Endothelial cell of umbilical vein (primary cell): ENCODE data around the gene PTPRO. TPM values are rescaled to one million over a fixed set of nuclear protein-coding genes. Genes with fewer than 3 reads are reported as not detected.

ENCODE experiments used
- BruUV-seq: library from RNA; stranded (reverse); fragments of 400-500 nt; replicated peaks from 2 replicates; lab custom pipeline; 2021; lab: Mats Ljungman, UMichigan
- CTCF ChIA-PET: fragments of 300-600, 350-600 bp; sonication (Branson Sonifier 250); formaldehyde crosslinking; loops from one replicate; lab custom pipeline; 2021; ENCODE audit warnings: antibody characterized with exemption, inconsistent platforms; lab: Charles Lee
- POLR2A ChIA-PET: fragments of 300-600, 350-600 bp; sonication (Branson Sonifier 250); formaldehyde crosslinking; loops from one replicate; lab custom pipeline; 2021; ENCODE audit warnings: antibody characterized with exemption, inconsistent platforms; lab: Charles Lee
- DNase-seq: peaks from one replicate; pipeline ENCODE4 v3.0.0-alpha.2; 2011; ENCODE audit warnings: low read depth, low spot score
- FAIRE-seq: peaks from 2 replicates; lab custom pipeline; 2011; peaks lifted over from hg19 to GRCh38; lab: Jason Lieb, UNC
- H2AFZ ChIP-seq: 2 replicates; pipeline ENCODE4 v1.6.0; 2012; ENCODE audit warnings: low read depth, low read length, control low read depth, inconsistent platforms
- H3K27ac ChIP-seq: 2 replicates; pipeline ENCODE4 v1.5.1; 2011; ENCODE audit warnings: low read depth, mild to moderate bottlenecking, control low read depth, low read length, moderate library complexity; ENCODE audit not compliant: insufficient read depth
- H3K27me3 ChIP-seq, 2 experiments: 2 replicates each; pipeline versions ENCODE4 v1.6.0 to v1.6.1; 2011; ENCODE audit warnings: low read length in 2 of 2, mixed read lengths in 1 of 2; ENCODE audit not compliant: control insufficient read depth in 2 of 2, insufficient read depth in 2 of 2
- H3K36me3 ChIP-seq, 2 experiments: 2 replicates in 1 of 2; 3 replicates in 1 of 2; pipeline ENCODE4 v1.5.1; 2011; ENCODE audit warnings: low read length in 2 of 2, mild to moderate bottlenecking in 1 of 2, moderate library complexity in 1 of 2; ENCODE audit not compliant: control insufficient read depth in 2 of 2, insufficient read depth in 2 of 2; ENCODE audit errors: extremely low read depth in 1 of 2
- H3K4me1 ChIP-seq: 3 replicates; pipeline ENCODE4 v1.5.1; 2011; ENCODE audit warnings: mild to moderate bottlenecking, low read length; ENCODE audit not compliant: control insufficient read depth, insufficient read depth; ENCODE audit errors: extremely low read depth
- H3K4me2 ChIP-seq: 2 replicates; pipeline ENCODE4 v1.6.1; 2011; ENCODE audit warnings: low read length, control low read depth, mixed read lengths; ENCODE audit not compliant: insufficient read depth
- H3K4me3 ChIP-seq, 3 experiments: fragments of 200-600 bp in 1 of 3; sonication (generic), shearing (Covaris generic) in 1 of 3; replicated peaks in 1 of 3; 2 replicates each; pipeline ENCODE4 v1.5.1; 2011 to 2016; ENCODE audit warnings: control low read depth in 3 of 3, low read length in 3 of 3, mild to moderate bottlenecking in 2 of 3, inconsistent platforms in 1 of 3, low read depth in 1 of 3, moderate library complexity in 1 of 3; ENCODE audit not compliant: insufficient read depth in 1 of 3
- H3K79me2 ChIP-seq: 2 replicates; pipeline ENCODE4 v1.6.0; 2012; ENCODE audit warnings: low read length, inconsistent platforms; ENCODE audit not compliant: control insufficient read depth, insufficient read depth
- H3K9ac ChIP-seq: replicated peaks from 2 replicates; pipeline ENCODE3; 2011; ENCODE audit warnings: low read length, control low read depth; ENCODE audit not compliant: insufficient read depth; ENCODE audit errors: extremely low read depth
- H3K9me1 ChIP-seq: replicated peaks from 3 replicates; pipeline ENCODE4 v1.6.0; 2011; ENCODE audit warnings: mild to moderate bottlenecking, low read length; ENCODE audit not compliant: control insufficient read depth, insufficient read depth; ENCODE audit errors: extremely low read depth
- H3K9me3 ChIP-seq: replicated peaks from 2 replicates; pipeline ENCODE4 v1.5.1; 2012; ENCODE audit warnings: low read length, inconsistent platforms; ENCODE audit not compliant: control insufficient read depth, insufficient read depth
- H4K20me1 ChIP-seq: replicated peaks from 2 replicates; pipeline ENCODE3; 2011; ENCODE audit warnings: mild to moderate bottlenecking, low read length; ENCODE audit not compliant: control insufficient read depth, insufficient read depth; ENCODE audit errors: extremely low read depth
- EZH2 ChIP-seq: IDR thresholded peaks from 2 replicates; pipeline ENCODE4 v1.6.1; 2012; ENCODE audit warnings: borderline replicate concordance, low read depth, mild to moderate bottlenecking, moderate library complexity, low read length, inconsistent platforms; ENCODE audit not compliant: severe bottlenecking
- FOS ChIP-seq: IDR thresholded peaks from 2 replicates; pipeline ENCODE4 v1.6.1; 2011; ENCODE audit warnings: mild to moderate bottlenecking, low read length, moderate library complexity, borderline replicate concordance; ENCODE audit not compliant: insufficient read depth
- POLR2A ChIP-seq: IDR thresholded peaks from 2 replicates; pipeline ENCODE4 v1.6.1; 2012; ENCODE audit warnings: low read depth, mild to moderate bottlenecking, control low read depth, low read length
- dilution Hi-C: fragments of 300-500 bp; cut with MboI; formaldehyde crosslinking; loops from one replicate; pipeline ENCODE4 v1.15.0; 2019; ENCODE audit warnings: low sequenced_read_pairs; ENCODE audit not compliant: extremely low pct_ligation_motif_present
- intact Hi-C: fragments of 100-400 bp; cut with micrococcal nuclease; formaldehyde crosslinking; loops from one replicate; pipeline ENCODE4 v1.10.0; 2022
- polyA plus RNA-seq, 4 experiments: library from polyadenylated mRNA; depleted of rRNA in 3 of 4; stranded (reverse) in 3 of 4; unstranded in 1 of 4; fragments of >200 nt; gene quantifications; 2 replicates each; pipeline versions ENCODE4 v1.2.1 to v1.2.3, GENCODE V29; 2011 to 2012; ENCODE audit warnings: missing spikeins in 1 of 4
- total RNA-seq: library from RNA; stranded (reverse); gene quantifications from 2 replicates; pipeline ENCODE4 v1.2.3, GENCODE V29; 2021

The PTPRO gene
- total and polyA plus RNA-seq, 2 donors (not counting 3 experiments of a cell fraction or from before 2014, with no cell fraction given), result not detected

- Histone ChIP-seq H3K79me2 (no peaks in the 10 kb centered on the region), H4K20me1 (no peaks in the 10 kb centered on the region), H2AFZ (no peak overlapping the region), H3K9me1 (no peaks in the 10 kb centered on the region), H3K4me3 (no peak overlapping the region), H3K27me3 (peaks cover 0 to 3% of the 10 kb centered on the region in 2 experiments), H3K9me3 (no peaks in the 10 kb centered on the region), H3K4me1 (no peaks in the 10 kb centered on the region), H3K9ac (no peak overlapping the region), H3K27ac (no peak overlapping the region), H3K36me3 (no peaks in the 10 kb centered on the region), H3K4me2 (no peak overlapping the region)
- intact Hi-C loops (no loop called here), dilution Hi-C loops (no loop called here)
- DNase-seq (no peak), FAIRE-seq (no peak)
- BruUV-seq, result no TSS peak
- TF ChIP-seq POLR2A, result no peak
- ChIA-PET POLR2A (no interaction called here), CTCF (interaction anchor here (1.4 to 1.9 kb wide), 3 partner anchors 8 to 22 kb away, joined by 3 to 6 read pairs (median 4); no protein-coding TSS in a partner anchor)
These were observed 240.0 kb downstream of the PTPRO start for GRCh38 chr12:15562263-15562662.

GRCh38 chr12:15563663-15564062, 241.4 kb downstream of the PTPRO start:
- no TSS peak for BruUV-seq
- Histone ChIP-seq H3K4me2 (peak overlapping the region; percentile 42), H4K20me1 (no peaks in the 10 kb centered on the region), H3K9me1 (no peaks in the 10 kb centered on the region), H3K9ac (no peak overlapping the region), H3K36me3 (no peaks in the 10 kb centered on the region), H3K79me2 (no peaks in the 10 kb centered on the region), H3K27me3 (peaks cover 0 to 9% of the 10 kb centered on the region in 2 experiments), H3K4me1 (no peaks in the 10 kb centered on the region), H3K4me3 (no peak overlapping the region), H3K27ac (no peak overlapping the region), H2AFZ (peak overlapping the region; percentile 34), H3K9me3 (no peaks in the 10 kb centered on the region)
- ChIA-PET CTCF (interaction anchor here (1.0 to 1.7 kb wide), 2 partner anchors 12 to 21 kb away, joined by 4 to 5 read pairs; no protein-coding TSS in a partner anchor), POLR2A (no interaction called here)
- TF ChIP-seq POLR2A (no peak), EZH2 (no peak), FOS (peak; percentile 17)
- FAIRE-seq (no peak), DNase-seq (peak; percentile 49)
- intact Hi-C loops (no loop called here), dilution Hi-C loops (no loop called here)
